WTC11 (cell line): Measurements from ENCODE around the gene SLC5A10. TPM values are rescaled to one million over a fixed set of nuclear protein-coding genes. Genes with fewer than 3 reads are reported as not detected.

Experiments
- ATAC-seq: fragments of 200-7000 bp; cut with Tn5 transposase; 2 replicates; pipeline ENCODE4 v1.10.0; 2021; ENCODE audit warnings: mild to moderate bottlenecking, moderate library complexity
- CTCF ChIA-PET: fragments of 300-600 bp; sonication (Branson Sonifier 250); formaldehyde crosslinking; loops from one replicate; lab custom pipeline; 2021; ENCODE audit warnings: antibody characterized with exemption; lab: Charles Lee
- POLR2A ChIA-PET: fragments of 350-600 bp; sonication (Branson Sonifier 250); formaldehyde crosslinking; loops from one replicate; lab custom pipeline; 2021; ENCODE audit warnings: antibody characterized with exemption; lab: Charles Lee
- DNase-seq: peaks from one replicate; pipeline ENCODE4 v3.0.0; 2021; ENCODE audit warnings: low spot score
- H3K27ac Mint-ChIP-seq: 2 replicates; pipeline ENCODE4 v1.8.0; 2021; ENCODE audit warnings: mixed read lengths
- H3K27me3 Mint-ChIP-seq: 2 replicates; pipeline ENCODE4 v1.8.0; 2021; ENCODE audit warnings: low read depth, mild to moderate bottlenecking, moderate library complexity, mixed read lengths
- H3K36me3 Mint-ChIP-seq: 2 replicates; pipeline ENCODE4 v1.8.0; 2021; ENCODE audit warnings: mixed read lengths
- H3K4me1 Mint-ChIP-seq: 2 replicates; pipeline ENCODE4 v1.8.0; 2022; ENCODE audit warnings: mixed read lengths
- H3K4me3 Mint-ChIP-seq: 2 replicates; pipeline ENCODE4 v1.8.0; 2021; ENCODE audit warnings: mild to moderate bottlenecking, moderate library complexity, mixed read lengths
- H3K9me3 Mint-ChIP-seq: 2 replicates; pipeline ENCODE4 v1.8.0; 2021; ENCODE audit warnings: mixed read lengths
- GABPB1 ChIP-seq: sonication (generic); formaldehyde crosslinking; IDR thresholded peaks from 2 replicates; pipeline ENCODE4 v1.8.1; 2023; ENCODE audit warnings: mild to moderate bottlenecking, missing genetic modification reagents
- GRHL2 ChIP-seq: fragments of 250-450 bp; sonication (Bioruptor Pico); IDR thresholded peaks from 2 replicates; pipeline ENCODE4 v1.8.0; 2022; ENCODE audit warnings: mild to moderate bottlenecking, moderate library complexity; ENCODE audit not compliant: insufficient replicate concordance, severe bottlenecking
- GTF2I ChIP-seq: fragments of 250-450 bp; sonication (Bioruptor Pico); conservative IDR thresholded peaks from 2 replicates; pipeline ENCODE4 v1.4.0; 2021; ENCODE audit warnings: mild to moderate bottlenecking
- OVOL2 ChIP-seq: fragments of 250-450 bp; sonication (Bioruptor Pico); IDR thresholded peaks from 2 replicates; pipeline ENCODE4 v1.9.0; 2021; ENCODE audit warnings: mild to moderate bottlenecking, borderline replicate concordance
- PRRX2 ChIP-seq: fragments of 250-450 bp; sonication (Bioruptor Pico); IDR thresholded peaks from 2 replicates; pipeline ENCODE4 v1.8.0; 2021; ENCODE audit warnings: mild to moderate bottlenecking
- SP1 ChIP-seq: sonication (generic); formaldehyde crosslinking; conservative IDR thresholded peaks from 2 replicates; pipeline ENCODE4 v1.8.1; 2022; ENCODE audit warnings: missing genetic modification reagents
- ZNF138 ChIP-seq: sonication (generic); formaldehyde crosslinking; conservative IDR thresholded peaks from 2 replicates; pipeline ENCODE4 v1.8.1; 2022; ENCODE audit warnings: mild to moderate bottlenecking, moderate library complexity, missing genetic modification reagents
- ZNF232 ChIP-seq: sonication (generic); formaldehyde crosslinking; IDR thresholded peaks from 2 replicates; pipeline ENCODE4 v1.8.0; 2022; ENCODE audit warnings: mild to moderate bottlenecking, missing genetic modification reagents
- ZNF281 ChIP-seq: sonication (generic); formaldehyde crosslinking; IDR thresholded peaks from 2 replicates; pipeline ENCODE4 v1.8.0; 2023; ENCODE audit warnings: mild to moderate bottlenecking, missing genetic modification reagents
- ZNF416 ChIP-seq: fragments of 250-450 bp; sonication (Bioruptor Pico); IDR thresholded peaks from 2 replicates; pipeline ENCODE4 v1.9.0; 2021; ENCODE audit warnings: mild to moderate bottlenecking, inconsistent platforms
- ZNF423 ChIP-seq: fragments of 250-450 bp; sonication (Bioruptor Pico); IDR thresholded peaks from 2 replicates; pipeline ENCODE4 v2.1.2; 2022; ENCODE audit warnings: mild to moderate bottlenecking, moderate library complexity
- ZSCAN18 ChIP-seq: fragments of 250-450 bp; sonication (Bioruptor Pico); IDR thresholded peaks from 2 replicates; pipeline ENCODE4 v2.1.2; 2022; ENCODE audit warnings: mild to moderate bottlenecking, moderate library complexity
- total RNA-seq: library from RNA; stranded (reverse); gene quantifications from 3 replicates; pipeline ENCODE4 v1.2.3, GENCODE V29; 2021
- TF ChIP-seq, protein P1 (sequence below): sonication (generic); formaldehyde crosslinking; IDR thresholded peaks from 2 replicates; pipeline ENCODE4 v1.8.1; 2023; ENCODE audit warnings: mild to moderate bottlenecking, missing genetic modification reagents, moderate library complexity

Gene SLC5A10
- total RNA-seq, 1 experiment from 2014 or later: not detected

GRCh38 chr17:19005789-19006430 lies 53.9 kb downstream of the SLC5A10 start:
- peaks cover 21% of the 10 kb centered on the region for H3K4me1 Mint-ChIP-seq
- DNase-seq (no peak), ATAC-seq (no peak)
- POLR2A ChIA-PET: no interaction called here
- peaks cover 11% of the 10 kb centered on the region for H3K9me3 Mint-ChIP-seq
- peak overlapping the region; percentile 71; the same call in 1 of the 2 replicates for H3K4me3 Mint-ChIP-seq
- H3K36me3 Mint-ChIP-seq: peaks cover 8% of the 10 kb centered on the region; the same call in 1 of the 2 replicates
- H3K27me3 Mint-ChIP-seq: no peaks in the 10 kb centered on the region; the same call in 1 of the 2 replicates
- TF ChIP-seq ZNF232 (CRISPR knock-in tag) (no peak), GABPB1 (CRISPR knock-in tag) (peak; percentile 81)
- no peak overlapping the region for H3K27ac Mint-ChIP-seq
- CTCF ChIA-PET: no interaction called here

GRCh38 chr17:19006698-19007097 lies 54.7 kb downstream of the SLC5A10 start:
- H3K36me3 Mint-ChIP-seq: peaks cover 8% of the 10 kb centered on the region; the same call in 1 of the 2 replicates
- no peaks in the 10 kb centered on the region; the same call in 1 of the 2 replicates for H3K27me3 Mint-ChIP-seq

GRCh38 chr17:19009970-19010369 lies 58.0 kb downstream of the SLC5A10 start:
- ATAC-seq (no peak), DNase-seq (no peak)
- no peaks in the 10 kb centered on the region for H3K36me3 Mint-ChIP-seq
- H3K27ac Mint-ChIP-seq: no peak overlapping the region
- no peak overlapping the region for H3K4me3 Mint-ChIP-seq
- POLR2A ChIA-PET: no interaction called here
- H3K27me3 Mint-ChIP-seq: no peaks in the 10 kb centered on the region; the same call in 1 of the 2 replicates
- H3K4me1 Mint-ChIP-seq: peaks cover 8% of the 10 kb centered on the region
- peaks cover 11% of the 10 kb centered on the region for H3K9me3 Mint-ChIP-seq
- CTCF ChIA-PET: no interaction called here
- no peak for TF ChIP-seq OVOL2 (CRISPR knock-in tag)
- no peak for TF ChIP-seq ZNF423 (CRISPR knock-in tag)
- TF ChIP-seq, protein P1, sequence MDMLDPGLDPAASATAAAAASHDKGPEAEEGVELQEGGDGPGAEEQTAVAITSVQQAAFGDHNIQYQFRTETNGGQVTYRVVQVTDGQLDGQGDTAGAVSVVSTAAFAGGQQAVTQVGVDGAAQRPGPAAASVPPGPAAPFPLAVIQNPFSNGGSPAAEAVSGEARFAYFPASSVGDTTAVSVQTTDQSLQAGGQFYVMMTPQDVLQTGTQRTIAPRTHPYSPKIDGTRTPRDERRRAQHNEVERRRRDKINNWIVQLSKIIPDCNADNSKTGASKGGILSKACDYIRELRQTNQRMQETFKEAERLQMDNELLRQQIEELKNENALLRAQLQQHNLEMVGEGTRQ (CRISPR knock-in tag): no peak
- TF ChIP-seq ZNF138 (CRISPR knock-in tag): no peak
- no peak for TF ChIP-seq ZSCAN18 (CRISPR knock-in tag)
- TF ChIP-seq GRHL2 (CRISPR knock-in tag): no peak
- no peak for TF ChIP-seq ZNF416
- TF ChIP-seq, all 79 proteins: peak for 0

More at GRCh38 chr17:19006698-19007097, 54.7 kb downstream of the SLC5A10 start:
- ChIA-PET CTCF (interaction anchor here (1.2 kb wide), 1 partner anchor 46 kb away, joined by 4 read pairs; no protein-coding TSS in a partner anchor), POLR2A (no interaction called here)
- Mint-ChIP-seq H3K27ac (no peak overlapping the region), H3K4me1 (peaks cover 23% of the 10 kb centered on the region), H3K4me3 (no peak overlapping the region), H3K9me3 (peaks cover 11% of the 10 kb centered on the region)
- TF ChIP-seq PRRX2 (CRISPR knock-in tag) (no peak), GTF2I (CRISPR knock-in tag) (peak; percentile 63; the same call in 1 of the 2 replicates)
- DNase-seq (no peak), ATAC-seq (no peak)

DNA sequence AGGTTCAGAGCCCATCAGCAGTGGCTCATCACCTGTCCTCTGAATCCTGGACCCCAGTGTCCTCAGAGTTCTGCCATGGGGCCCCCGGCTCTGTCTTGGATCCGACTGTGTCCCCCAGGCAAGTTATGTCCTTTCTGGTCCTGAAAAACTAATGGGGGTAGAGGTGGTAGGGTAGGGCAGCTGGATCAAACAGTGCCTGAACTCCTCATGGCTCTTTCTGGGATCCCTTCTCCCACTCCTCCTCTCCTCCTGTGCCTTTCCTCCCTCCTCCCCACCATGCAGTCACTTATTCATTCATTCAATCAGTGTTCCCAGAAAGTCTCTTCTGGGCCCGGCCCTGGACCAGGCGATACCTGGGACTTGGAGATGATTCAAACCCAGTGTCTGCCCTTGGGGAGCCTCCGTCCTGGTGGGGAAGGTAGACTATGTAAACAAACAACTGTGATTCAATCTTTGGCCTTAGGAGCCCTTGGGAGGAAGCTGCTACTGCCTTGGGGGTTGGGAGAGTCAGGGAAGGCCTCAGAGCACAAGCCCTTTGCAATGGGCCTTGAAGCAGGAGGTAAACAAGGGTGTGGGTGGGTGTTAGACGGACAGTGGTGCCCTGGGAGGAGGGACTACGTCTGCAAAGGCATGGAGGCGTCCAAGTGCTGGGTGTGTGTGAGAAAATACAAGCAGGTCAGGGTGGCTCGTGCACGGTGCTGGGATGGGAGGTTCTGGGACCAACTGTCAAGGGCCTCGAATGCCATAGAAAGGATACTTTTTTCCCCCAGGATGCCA lies 59.0 kb downstream of the SLC5A10 start:
- Mint-ChIP-seq H3K27me3 (no peaks in the 10 kb centered on the region; the same call in 1 of the 2 replicates), H3K9me3 (peaks cover 11% of the 10 kb centered on the region), H3K36me3 (no peaks in the 10 kb centered on the region), H3K4me3 (no peak overlapping the region), H3K27ac (peak overlapping the region; percentile 37; the same call in 1 of the 2 replicates), H3K4me1 (peaks cover 8% of the 10 kb centered on the region)
- TF ChIP-seq ZNF281: no peak
- TF ChIP-seq, protein P1 (CRISPR knock-in tag): no peak
- no peak for TF ChIP-seq SP1 (CRISPR knock-in tag)
- ATAC-seq (peak; percentile 39), DNase-seq (no peak)
- ChIA-PET POLR2A (interaction anchor here (1.0 kb wide), 1 partner anchor 12 kb away, joined by 3 read pairs; no protein-coding TSS in a partner anchor), CTCF (no interaction called here)
